DND-41 (cell line): ENCODE results near the gene PLEK.

ENCODE experiments used
- ATAC-seq: fragments of 200-7000 bp; cut with Tn5 transposase; 3 replicates; pipeline ENCODE4 v1.9.1; 2021; ENCODE audit warnings: low read depth; ENCODE audit not compliant: insufficient read depth
- DNase-seq: peaks from one replicate; pipeline ENCODE4 v3.0.0-alpha.2; 2020
- H2AFZ ChIP-seq: 2 replicates; pipeline ENCODE4 v1.6.0; 2012; ENCODE audit warnings: low read depth, low read length
- H3K27ac ChIP-seq: 2 replicates; pipeline ENCODE4 v1.5.1; 2012; ENCODE audit warnings: low read length, inconsistent platforms
- H3K27me3 ChIP-seq: fragments of 200-600 bp; sonication (generic); 2 replicates; pipeline ENCODE4 v1.6.0; 2012; ENCODE audit warnings: low read length, mild to moderate bottlenecking, inconsistent platforms; ENCODE audit not compliant: insufficient read depth, poor library complexity
- H3K36me3 ChIP-seq: 2 replicates; pipeline ENCODE4 v1.5.1; 2012; ENCODE audit warnings: low read length, inconsistent platforms; ENCODE audit not compliant: insufficient read depth
- H3K4me1 ChIP-seq: 2 replicates; pipeline ENCODE4 v1.5.1; 2012; ENCODE audit warnings: mild to moderate bottlenecking, low read length; ENCODE audit not compliant: insufficient read depth
- H3K4me2 ChIP-seq: 2 replicates; pipeline ENCODE4 v1.6.0; 2012; ENCODE audit warnings: mild to moderate bottlenecking, moderate library complexity, low read length, inconsistent platforms; ENCODE audit not compliant: insufficient read depth
- H3K4me3 ChIP-seq, 2 experiments: fragments of 200-600 bp in 1 of 2; shearing (Covaris generic) in 1 of 2; 2 replicates each; pipeline ENCODE4 v1.5.1; 2012 to 2016; ENCODE audit warnings: inconsistent platforms in 2 of 2, low read length in 2 of 2, mild to moderate bottlenecking in 2 of 2, low read depth in 1 of 2, moderate library complexity in 1 of 2
- H3K79me2 ChIP-seq: 2 replicates; pipeline ENCODE4 v1.6.0; 2012; ENCODE audit warnings: low read length, inconsistent platforms; ENCODE audit not compliant: insufficient read depth
- H3K9ac ChIP-seq: 2 replicates; pipeline ENCODE4 v1.6.0; 2012; ENCODE audit warnings: low read depth, mild to moderate bottlenecking, inconsistent platforms, low read length, moderate library complexity
- H3K9me3 ChIP-seq: 2 replicates; pipeline ENCODE4 v1.5.1; 2012; ENCODE audit warnings: low read length, moderate library complexity, mild to moderate bottlenecking, inconsistent platforms; ENCODE audit not compliant: insufficient read depth, severe bottlenecking
- H4K20me1 ChIP-seq: 2 replicates; pipeline ENCODE4 v1.6.0; 2012; ENCODE audit warnings: low read length; ENCODE audit not compliant: insufficient read depth
- EZH2 ChIP-seq: IDR thresholded peaks from 3 replicates; pipeline ENCODE4 v1.6.1; 2012; ENCODE audit warnings: borderline replicate concordance, low read depth, mild to moderate bottlenecking, moderate library complexity, low read length, inconsistent platforms; ENCODE audit not compliant: severe bottlenecking
- TF ChIP-seq, protein P1 (sequence below): IDR thresholded peaks from 2 replicates; pipeline ENCODE4 v1.5.1; 2012; ENCODE audit warnings: borderline replicate concordance, low read length, moderate library complexity, mild to moderate bottlenecking; ENCODE audit not compliant: poor library complexity, severe bottlenecking; ENCODE audit errors: extremely low read depth

PLEK gene

DNA sequence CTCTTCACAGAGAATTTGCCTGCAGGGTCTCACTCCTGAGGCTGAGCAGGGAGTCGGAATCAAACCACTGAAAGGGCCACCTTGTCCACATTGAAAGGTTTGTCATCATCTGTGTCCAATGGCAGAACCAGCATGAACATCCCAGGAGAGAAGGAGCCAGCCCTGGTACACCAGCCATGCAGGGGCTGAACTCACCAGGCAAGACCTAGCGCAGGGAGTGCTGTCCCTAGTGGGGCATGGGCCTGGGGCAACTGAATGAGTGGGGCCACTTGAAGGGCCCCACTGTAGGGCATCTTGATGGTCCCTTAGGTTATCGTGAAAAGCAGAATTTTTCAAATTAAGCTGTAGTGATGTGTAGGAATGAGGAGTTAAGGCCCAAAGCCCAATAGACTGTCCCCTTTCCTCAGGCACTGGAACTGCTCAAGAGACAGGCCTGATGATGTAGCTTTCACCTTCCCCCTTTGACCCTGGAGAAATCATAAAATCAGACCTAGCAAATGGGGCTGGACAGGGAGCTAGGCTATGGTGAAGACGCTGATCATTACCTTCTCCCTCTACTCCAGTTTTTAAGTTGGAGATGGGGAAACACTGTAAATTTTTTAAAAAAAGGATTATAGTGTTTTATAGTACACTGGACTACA, 8.4 kb upstream of the PLEK start:
- no peak for DNase-seq

DNA sequence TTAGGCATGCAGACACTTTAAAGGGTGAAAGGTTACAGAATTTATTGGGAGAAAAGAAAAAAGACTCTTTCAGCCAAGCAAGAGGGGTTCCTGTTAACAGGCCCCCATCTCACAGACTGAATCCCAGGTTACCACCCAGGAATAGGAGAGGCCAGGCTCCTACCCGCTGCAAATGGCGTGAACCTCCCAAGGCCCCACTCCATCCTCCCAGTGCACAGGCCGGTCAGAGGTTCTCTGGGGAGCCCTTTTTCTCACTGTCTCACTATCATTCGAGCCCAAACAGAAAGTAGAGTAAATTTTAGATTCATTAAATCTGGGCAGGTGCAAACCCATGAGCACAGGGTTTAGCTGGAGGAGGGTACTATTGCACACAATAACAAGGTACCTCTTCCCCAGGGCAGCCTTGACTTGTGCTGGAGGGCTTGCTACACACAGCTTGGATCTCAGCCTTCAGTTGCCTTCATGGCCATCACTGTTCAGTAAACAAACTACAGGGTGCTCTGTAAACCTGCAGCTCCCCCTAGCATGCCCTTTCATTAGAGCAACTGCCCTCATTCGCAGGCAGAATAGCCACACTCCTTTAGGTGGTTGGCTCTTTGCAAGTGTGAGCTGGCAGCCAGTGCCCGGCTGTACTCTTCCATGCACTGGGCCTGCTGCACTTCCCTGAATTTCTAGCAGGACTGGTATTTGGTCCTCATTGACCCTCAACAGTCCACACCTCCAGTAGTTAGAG, 7.3 kb upstream of the PLEK start:
- Histone ChIP-seq H3K36me3 (no peaks in the 10 kb centered on the region), H3K79me2 (no peaks in the 10 kb centered on the region), H3K27me3 (no peaks in the 10 kb centered on the region), H3K4me1 (peaks cover 7% of the 10 kb centered on the region), H3K4me3 (no peak overlapping the region), H3K4me2 (no peak overlapping the region), H3K27ac (no peak overlapping the region), H4K20me1 (no peaks in the 10 kb centered on the region), H2AFZ (0 out of 2 replicates have a peak overlapping the region, but pooled peaks have one; percentile 4), H3K9ac (no peak overlapping the region), H3K9me3 (no peaks in the 10 kb centered on the region)
- peak; percentile 37; the same call in 1 of the 3 replicates for ATAC-seq
- DNase-seq: peak; percentile 10
- no peak for TF ChIP-seq EZH2
- TF ChIP-seq, protein P1, sequence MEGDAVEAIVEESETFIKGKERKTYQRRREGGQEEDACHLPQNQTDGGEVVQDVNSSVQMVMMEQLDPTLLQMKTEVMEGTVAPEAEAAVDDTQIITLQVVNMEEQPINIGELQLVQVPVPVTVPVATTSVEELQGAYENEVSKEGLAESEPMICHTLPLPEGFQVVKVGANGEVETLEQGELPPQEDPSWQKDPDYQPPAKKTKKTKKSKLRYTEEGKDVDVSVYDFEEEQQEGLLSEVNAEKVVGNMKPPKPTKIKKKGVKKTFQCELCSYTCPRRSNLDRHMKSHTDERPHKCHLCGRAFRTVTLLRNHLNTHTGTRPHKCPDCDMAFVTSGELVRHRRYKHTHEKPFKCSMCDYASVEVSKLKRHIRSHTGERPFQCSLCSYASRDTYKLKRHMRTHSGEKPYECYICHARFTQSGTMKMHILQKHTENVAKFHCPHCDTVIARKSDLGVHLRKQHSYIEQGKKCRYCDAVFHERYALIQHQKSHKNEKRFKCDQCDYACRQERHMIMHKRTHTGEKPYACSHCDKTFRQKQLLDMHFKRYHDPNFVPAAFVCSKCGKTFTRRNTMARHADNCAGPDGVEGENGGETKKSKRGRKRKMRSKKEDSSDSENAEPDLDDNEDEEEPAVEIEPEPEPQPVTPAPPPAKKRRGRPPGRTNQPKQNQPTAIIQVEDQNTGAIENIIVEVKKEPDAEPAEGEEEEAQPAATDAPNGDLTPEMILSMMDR: peak; percentile 39

More for the DNA sequence above, 8.4 kb upstream of the PLEK start:
- no peak overlapping the region for H3K4me2 ChIP-seq
- H3K9ac ChIP-seq: no peak overlapping the region
- H3K27me3 ChIP-seq: no peaks in the 10 kb centered on the region
- TF ChIP-seq, protein P1: no peak
- H3K9me3 ChIP-seq: no peaks in the 10 kb centered on the region
- ATAC-seq: no peak
- H3K4me1 ChIP-seq: 0 out of 2 replicates have a peak, but pooled peaks cover under 1% of the 10 kb centered on the region
- no peak overlapping the region for H3K4me3 ChIP-seq
- no peaks in the 10 kb centered on the region for H4K20me1 ChIP-seq
- no peak overlapping the region for H3K27ac ChIP-seq
- H3K79me2 ChIP-seq: no peaks in the 10 kb centered on the region
- no peaks in the 10 kb centered on the region for H3K36me3 ChIP-seq
- no peak overlapping the region for H2AFZ ChIP-seq

DNA sequence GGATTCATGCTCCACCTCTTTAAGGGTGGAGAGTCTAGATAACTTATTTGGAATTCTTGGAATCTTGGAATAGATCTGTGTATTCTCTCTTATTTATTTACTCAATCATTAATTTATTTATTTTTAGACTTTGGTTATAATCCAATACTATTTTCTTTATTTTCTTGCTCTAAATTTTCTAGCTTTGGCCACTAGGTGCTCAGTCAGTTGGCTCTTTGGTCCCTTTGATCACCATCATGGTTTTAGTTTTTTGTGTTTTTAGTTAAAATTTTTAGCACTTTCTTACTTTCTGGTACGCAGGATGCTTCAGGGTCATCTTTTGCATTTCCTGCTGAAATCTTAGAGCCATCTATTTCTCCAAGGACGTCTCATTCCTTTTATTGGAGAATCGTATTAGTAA, 5.2 kb upstream of the PLEK start:
- Histone ChIP-seq H3K4me3 (no peak overlapping the region), H3K27me3 (no peaks in the 10 kb centered on the region), H2AFZ (no peak overlapping the region), H3K79me2 (no peaks in the 10 kb centered on the region), H3K27ac (no peak overlapping the region), H3K36me3 (no peaks in the 10 kb centered on the region), H3K9me3 (no peaks in the 10 kb centered on the region), H3K9ac (no peak overlapping the region), H3K4me2 (no peak overlapping the region), H4K20me1 (no peaks in the 10 kb centered on the region), H3K4me1 (peaks cover 7% of the 10 kb centered on the region)
- TF ChIP-seq EZH2: no peak
- TF ChIP-seq, protein P1: no peak
- DNase-seq (no peak), ATAC-seq (no peak)
